Liver (tissue), 9 donors: ENCODE measurements around the gene QSOX1. TPM values are rescaled to one million over a fixed set of nuclear protein-coding genes. Genes with fewer than 3 reads are reported as not detected.

Source experiments
- DNase-seq: peaks from one replicate; pipeline ENCODE4 v3.0.0-alpha.2; 2017; ENCODE audit warnings: low spot score
- H3K27ac ChIP-seq, 2 donors: one replicate each; pipeline ENCODE4 v1.7.0; 2013; ENCODE audit warnings: inconsistent platforms in 2 of 2, low read length in 2 of 2, control low read depth in 1 of 2, low read depth in 1 of 2, mild to moderate bottlenecking in 1 of 2
- H3K27me3 ChIP-seq, 4 donors: one replicate each; pipeline versions ENCODE4 v1.6.1 to v1.7.0; 2013; ENCODE audit warnings: low read length in 3 of 4, inconsistent platforms in 1 of 4, mild to moderate bottlenecking in 1 of 4, moderate library complexity in 1 of 4; ENCODE audit not compliant: control insufficient read depth in 4 of 4, insufficient read depth in 4 of 4
- H3K36me3 ChIP-seq, 4 donors: one replicate each; pipeline versions ENCODE4 v1.6.1 to v1.7.0; 2013; ENCODE audit warnings: low read length in 3 of 4, mild to moderate bottlenecking in 3 of 4, low read depth in 1 of 4, moderate library complexity in 1 of 4; ENCODE audit not compliant: control insufficient read depth in 4 of 4, insufficient read depth in 3 of 4
- H3K4me1 ChIP-seq, 4 donors: one replicate each; pipeline versions ENCODE4 v1.6.1 to v1.7.0; 2013; ENCODE audit warnings: low read length in 3 of 4, mild to moderate bottlenecking in 3 of 4, moderate library complexity in 1 of 4; ENCODE audit not compliant: control insufficient read depth in 4 of 4, insufficient read depth in 4 of 4
- H3K4me3 ChIP-seq, 3 donors: one replicate each; pipeline versions ENCODE4 v1.6.1 to v1.7.0; 2013; ENCODE audit warnings: low read length in 3 of 3, control low read depth in 1 of 3, low read depth in 1 of 3, mild to moderate bottlenecking in 1 of 3
- H3K9ac ChIP-seq, 2 donors: one replicate each; pipeline ENCODE4 v1.7.0; 2013; ENCODE audit warnings: low read length in 2 of 2, mild to moderate bottlenecking in 2 of 2, moderate library complexity in 2 of 2, control low read depth in 1 of 2, low read depth in 1 of 2
- H3K9me3 ChIP-seq, 4 donors: one replicate each; pipeline versions ENCODE4 v1.6.1 to v1.7.0; 2013; ENCODE audit warnings: low read length in 3 of 4; ENCODE audit not compliant: control insufficient read depth in 4 of 4
- ATF3 ChIP-seq: IDR thresholded peaks from 2 replicates; pipeline ENCODE4 v1.6.1; 2016; ENCODE audit warnings: antibody characterized with exemption
- CTCF ChIP-seq: fragments of 150-350 bp; IDR thresholded peaks from 2 replicates; pipeline ENCODE4 v1.5.1; 2017; ENCODE audit warnings: improper control_type of control experiment, low read depth, low read length; ENCODE audit not compliant: missing input control
- EGR1 ChIP-seq, 2 donors: IDR thresholded peaks; 2 replicates each; pipeline ENCODE4 v1.6.1; 2016 to 2018; ENCODE audit warnings: antibody characterized with exemption in 2 of 2, low read depth in 2 of 2
- FOXA1 ChIP-seq: IDR thresholded peaks from 2 replicates; pipeline ENCODE4 v1.6.1; 2016; ENCODE audit warnings: antibody characterized with exemption
- FOXA2 ChIP-seq: IDR thresholded peaks from 2 replicates; pipeline ENCODE4 v1.6.1; 2016; ENCODE audit warnings: antibody characterized with exemption
- GABPA ChIP-seq, 2 donors: IDR thresholded peaks in 1 of 2; conservative IDR thresholded peaks in 1 of 2; 2 replicates each; pipeline ENCODE4 v1.6.1; 2016; ENCODE audit warnings: antibody characterized with exemption in 2 of 2, mild to moderate bottlenecking in 1 of 2, moderate library complexity in 1 of 2
- HNF4A ChIP-seq, 2 donors: conservative IDR thresholded peaks; 2 replicates each; pipeline ENCODE4 v1.6.1; 2016; ENCODE audit warnings: antibody characterized with exemption in 2 of 2, mild to moderate bottlenecking in 2 of 2
- HNF4G ChIP-seq: IDR thresholded peaks from 2 replicates; pipeline ENCODE4 v1.6.1; 2016; ENCODE audit warnings: antibody characterized with exemption
- JUND ChIP-seq, 2 donors: IDR thresholded peaks; 2 replicates each; pipeline ENCODE4 v1.6.1; 2016; ENCODE audit warnings: antibody characterized with exemption in 2 of 2
- NR2F2 ChIP-seq: IDR thresholded peaks from 2 replicates; pipeline ENCODE4 v1.6.1; 2016; ENCODE audit warnings: antibody characterized with exemption
- RAD21 ChIP-seq, 2 donors: IDR thresholded peaks; 2 replicates each; pipeline ENCODE4 v1.6.1; 2016; ENCODE audit warnings: antibody characterized with exemption in 2 of 2, mild to moderate bottlenecking in 2 of 2
- REST ChIP-seq: IDR thresholded peaks from 2 replicates; pipeline ENCODE4 v1.6.1; 2016; ENCODE audit warnings: antibody characterized with exemption, mild to moderate bottlenecking
- RXRA ChIP-seq, 2 donors: IDR thresholded peaks; 2 replicates each; pipeline ENCODE4 v1.6.1; 2017 to 2018; ENCODE audit warnings: antibody characterized with exemption in 2 of 2, mild to moderate bottlenecking in 1 of 2
- SP1 ChIP-seq: IDR thresholded peaks from 2 replicates; pipeline ENCODE4 v1.6.1; 2018; ENCODE audit warnings: antibody characterized with exemption, mild to moderate bottlenecking
- TAF1 ChIP-seq: conservative IDR thresholded peaks from 2 replicates; pipeline ENCODE4 v1.6.1; 2016; ENCODE audit warnings: antibody characterized with exemption, mild to moderate bottlenecking
- YY1 ChIP-seq: IDR thresholded peaks from 2 replicates; pipeline ENCODE4 v1.6.1; 2016; ENCODE audit warnings: antibody characterized with exemption, mild to moderate bottlenecking
- ZBTB33 ChIP-seq: IDR thresholded peaks from 2 replicates; pipeline ENCODE4 v1.6.1; 2016; ENCODE audit warnings: antibody characterized with exemption
- WGBS: extraction: QIAGEN DNeasy Blood & Tissue Kit; methylation state at CpG from one replicate; pipeline ENCODE4 v1.1.7; 2013; 5-methylcytosine and 5-hydroxymethylcytosine counted together
- polyA plus RNA-seq, 2 donors: library from polyadenylated mRNA; stranded (reverse) in 1 of 2; unstranded in 1 of 2; fragments of 200-250 nt in 1 of 2; fragments of >200 nt in 1 of 2; fragmentation: Nextera tagmentation in 1 of 2; extraction: Ambion mirVana in 1 of 2; gene quantifications; one replicate each; pipeline versions ENCODE4 v1.2.1 to v1.2.3, GENCODE V29; 2013 to 2015
- total RNA-seq, 2 donors: library from RNA; depleted of rRNA; stranded (reverse); fragments of >200 nt; gene quantifications; one replicate each; pipeline ENCODE4 v1.2.3, GENCODE V29; 2014
- donor health status: healthy.
- donor health status: healthy.
- donor health status: healthy.
- donor health status: healthy.
- donor health status: healthy.

The QSOX1 gene
- total and polyA plus RNA-seq, 4 donors, result 14.3 to 49.2 (median 38.1) TPM

- Histone ChIP-seq H3K27ac (no peak overlapping the region), H3K9ac (no peak overlapping the region), H3K4me1 (no peaks in the 10 kb centered on the region), H3K36me3 (no peaks in the 10 kb centered on the region), H3K9me3 (no peaks in the 10 kb centered on the region), H3K27me3 (peaks cover 0 to 6% (median 0%) of the 10 kb centered on the region in 4 donors), H3K4me3 (no peak overlapping the region)
- DNase-seq, result no peak
- no peak for TF ChIP-seq CTCF
- TF ChIP-seq RAD21 (IDR thresholded peaks at IDR 0.05), result no peak
- TF ChIP-seq RXRA (IDR thresholded peaks at IDR 0.05), result no peak
- no peak for TF ChIP-seq TAF1
- TF ChIP-seq EGR1 (IDR thresholded peaks at IDR 0.05; ENCODE audit: low read depth in 2 of 2), result no peak
- TF ChIP-seq JUND (IDR thresholded peaks at IDR 0.05), result no peak
- TF ChIP-seq REST, result no peak
- no peak for TF ChIP-seq HNF4G
- no peak for TF ChIP-seq ATF3
- TF ChIP-seq SP1, result no peak
- no peak for TF ChIP-seq YY1
- 84% methylated on average over 6 of the region's 6 CpGs for WGBS
Observed at GRCh38 chr1:180141381-180141934, 13.2 kb upstream of the QSOX1 start.

GRCh38 chr1:180143359-180143758, 11.3 kb upstream of the QSOX1 start:
- TF ChIP-seq ZBTB33 (no peak), TAF1 (no peak), REST (no peak), FOXA1 (no peak), JUND (IDR thresholded peaks at IDR 0.05) (no peak), NR2F2 (no peak), FOXA2 (no peak), EGR1 (IDR thresholded peaks at IDR 0.05; ENCODE audit: low read depth in 2 of 2) (no peak), YY1 (no peak), HNF4G (no peak), GABPA (IDR thresholded peaks at IDR 0.05 in 1 of 2, conservative IDR thresholded peaks at IDR 0.05 in 1 of 2) (no peak), RXRA (IDR thresholded peaks at IDR 0.05) (no peak), HNF4A (conservative IDR thresholded peaks at IDR 0.05) (no peak), ATF3 (no peak), RAD21 (IDR thresholded peaks at IDR 0.05) (no peak)
- H3K9me3 ChIP-seq, result no peaks in the 10 kb centered on the region
- no peaks in the 10 kb centered on the region for H3K4me1 ChIP-seq
- no peak for DNase-seq
- WGBS, result 79% methylated on average over 3 of the region's 3 CpGs
- no peak overlapping the region for H3K9ac ChIP-seq
- no peaks in the 10 kb centered on the region for H3K36me3 ChIP-seq
- H3K27ac ChIP-seq, result no peak overlapping the region
- no peak overlapping the region for H3K4me3 ChIP-seq
- H3K27me3 ChIP-seq, result peaks cover 0 to 3% (median 0%) of the 10 kb centered on the region in 4 donors
